HepG2 (cell line): ENCODE data around the gene SOBP. TPM values are rescaled to one million over a fixed set of nuclear protein-coding genes. Genes with fewer than 3 reads are reported as not detected.

ENCODE experiments used
- ATF4 ChIP-seq, 2 experiments: fragments of 450-650 bp in 1 of 2; sonication (generic) in 1 of 2; formaldehyde crosslinking; IDR thresholded peaks; 2 replicates each; pipeline versions ENCODE4 v1.5.0 to v1.8.0; 2020 to 2022; ENCODE audit warnings: mild to moderate bottlenecking in 1 of 2, missing genetic modification reagents in 1 of 2
- FLYWCH1 ChIP-seq: sonication (generic); formaldehyde crosslinking; IDR thresholded peaks from 2 replicates; pipeline ENCODE4 v1.8.1; 2023; ENCODE audit warnings: mild to moderate bottlenecking, missing genetic modification reagents
- GATA4 ChIP-seq: sonication (generic); IDR thresholded peaks from 2 replicates; pipeline ENCODE4 v1.6.1; 2016; ENCODE audit warnings: antibody characterized with exemption, low read depth, borderline replicate concordance
- HES4 ChIP-seq: sonication (generic); formaldehyde crosslinking; IDR thresholded peaks from 2 replicates; pipeline ENCODE4 v1.9.0; 2021; ENCODE audit warnings: mild to moderate bottlenecking, missing genetic modification reagents, borderline replicate concordance
- HNF1B ChIP-seq: sonication (generic); formaldehyde crosslinking; IDR thresholded peaks from 2 replicates; pipeline ENCODE4 v1.5.1; 2020; ENCODE audit warnings: mild to moderate bottlenecking, moderate library complexity, missing genetic modification reagents
- IRF1 ChIP-seq: sonication (generic); formaldehyde crosslinking; IDR thresholded peaks from 2 replicates; pipeline ENCODE4 v1.4.0; 2020; ENCODE audit warnings: low read depth, mild to moderate bottlenecking, missing genetic modification reagents
- MIER3 ChIP-seq: IDR thresholded peaks from 2 replicates; pipeline ENCODE4 v1.6.1; 2016; ENCODE audit warnings: missing compliant biosample characterization, borderline replicate concordance
- NFE2L1 ChIP-seq: sonication (generic); formaldehyde crosslinking; IDR thresholded peaks from 2 replicates; pipeline ENCODE4 v1.4.0; 2020; ENCODE audit warnings: missing genetic modification reagents, mild to moderate bottlenecking, borderline replicate concordance
- PCBP1 ChIP-seq: fragments of 200-400 bp; formaldehyde crosslinking; IDR thresholded peaks from 2 replicates; pipeline ENCODE4 v1.6.1; 2017; ENCODE audit warnings: mild to moderate bottlenecking, low read depth, low read length, borderline replicate concordance
- REPIN1 ChIP-seq: sonication (generic); formaldehyde crosslinking; IDR thresholded peaks from 2 replicates; pipeline ENCODE4 v1.8.0; 2022; ENCODE audit warnings: missing genetic modification reagents, low read depth, mild to moderate bottlenecking, borderline replicate concordance
- SP5 ChIP-seq: IDR thresholded peaks from 2 replicates; pipeline ENCODE4 v1.6.1; 2016; ENCODE audit warnings: low read depth, borderline replicate concordance
- TBX3 ChIP-seq: fragments of 450-650 bp; IDR thresholded peaks from 2 replicates; pipeline ENCODE4 v1.6.1; 2017; ENCODE audit warnings: antibody characterized with exemption, mild to moderate bottlenecking, inconsistent platforms, borderline replicate concordance
- THAP11 ChIP-seq: IDR thresholded peaks from 2 replicates; pipeline ENCODE4 v1.6.1; 2016; ENCODE audit warnings: missing biosample characterization, missing genetic modification reagents
- YY1 ChIP-seq: IDR thresholded peaks from 2 replicates; pipeline ENCODE4 v1.6.1; 2011; ENCODE audit warnings: low read length, low read depth, moderate library complexity, mild to moderate bottlenecking; ENCODE audit not compliant: insufficient read depth, insufficient replicate concordance
- ZBTB26 ChIP-seq: IDR thresholded peaks from 2 replicates; pipeline ENCODE4 v1.6.1; 2016; ENCODE audit warnings: missing compliant biosample characterization, missing genetic modification reagents, borderline replicate concordance
- ZFX ChIP-seq: sonication (generic); formaldehyde crosslinking; IDR thresholded peaks from 2 replicates; pipeline ENCODE4 v1.4.0; 2020; ENCODE audit warnings: mild to moderate bottlenecking, low read depth, missing genetic modification reagents, moderate library complexity
- ZKSCAN5 ChIP-seq: sonication (generic); formaldehyde crosslinking; IDR thresholded peaks from 2 replicates; pipeline ENCODE4 v1.5.1; 2020; ENCODE audit warnings: mild to moderate bottlenecking, missing genetic modification reagents
- ZNF101 ChIP-seq: sonication (generic); formaldehyde crosslinking; IDR thresholded peaks from 2 replicates; pipeline ENCODE4 v1.4.0; 2020; ENCODE audit warnings: mild to moderate bottlenecking, low read depth, missing genetic modification reagents, borderline replicate concordance
- ZNF329 ChIP-seq: sonication (generic); formaldehyde crosslinking; IDR thresholded peaks from 2 replicates; pipeline ENCODE4 v1.9.0; 2021; ENCODE audit warnings: low read depth, mild to moderate bottlenecking, missing genetic modification reagents
- ZNF609 ChIP-seq: sonication (generic); formaldehyde crosslinking; IDR thresholded peaks from 2 replicates; pipeline ENCODE4 v1.4.0; 2020; ENCODE audit warnings: mild to moderate bottlenecking, missing genetic modification reagents, borderline replicate concordance
- ZNF768 ChIP-seq: sonication (generic); formaldehyde crosslinking; IDR thresholded peaks from 2 replicates; pipeline ENCODE4 v1.4.0; 2020; ENCODE audit warnings: missing genetic modification reagents
- polyA plus RNA-seq, 8 experiments: library from polyadenylated mRNA; depleted of rRNA in 3 of 8; stranded (reverse) in 7 of 8; unstranded in 1 of 8; fragments of >200 nt; fragmentation: Illumina TruSeq in 4 of 8; extraction: Trizol in 4 of 8; gene quantifications; 2 replicates each; pipeline versions ENCODE4 v1.2.1 to v1.2.3, GENCODE V29; 2011 to 2016; ENCODE audit warnings: low read depth in 4 of 8, missing spikeins in 1 of 8, mixed read lengths in 1 of 8; ENCODE audit not compliant: insufficient read depth in 1 of 8
- total RNA-seq, 5 experiments: library from RNA; depleted of rRNA; stranded (reverse); fragments of >200 nt; fragmentation: Illumina TruSeq; extraction: Trizol; gene quantifications; 2 replicates each; pipeline ENCODE4 v1.2.3, GENCODE V29; 2016; ENCODE audit warnings: low read depth in 1 of 5

The SOBP gene
- total and polyA plus RNA-seq, 2 of the 13 experiments (the other 11 are each of a cell fraction or from before 2014, with no cell fraction given), result 1.5 to 6.9 TPM

GRCh38 chr6:107539409-107539808, 49.5 kb downstream of the SOBP start (continued):
- TF ChIP-seq ZNF329, result no peak
- TF ChIP-seq FLYWCH1, result no peak
- TF ChIP-seq ZNF609 (CRISPR knock-in tag), result peak; percentile 92
- TF ChIP-seq SP5, result peak; percentile 64; the same call in 1 of the 2 replicates
- no peak; the same call in 1 of the 2 replicates for TF ChIP-seq ZFX (CRISPR knock-in tag)
- peak; percentile 44; the same call in 1 of the 2 replicates for TF ChIP-seq REPIN1
- TF ChIP-seq YY1, result no peak
- no peak for TF ChIP-seq IRF1
- TF ChIP-seq MIER3 (CRISPR knock-in tag), result peak; percentile 74; the same call in 1 of the 2 replicates
- TF ChIP-seq THAP11, result peak; percentile 72
- no peak for TF ChIP-seq ZNF101 (CRISPR knock-in tag)
- TF ChIP-seq PCBP1, result no peak
- TF ChIP-seq HNF1B (CRISPR knock-in tag), result peak; percentile 76; the same call in 1 of the 2 replicates
- TF ChIP-seq GATA4, result peak; percentile 43; the same call in 1 of the 2 replicates
- peak; percentile 99 to 100 for TF ChIP-seq ATF4 (CRISPR knock-in tag; IDR thresholded peaks at IDR 0.05)
- TF ChIP-seq NFE2L1 (CRISPR knock-in tag), result no peak
- no peak for TF ChIP-seq ZNF768 (CRISPR knock-in tag)
- no peak for TF ChIP-seq HES4 (CRISPR knock-in tag)
- TF ChIP-seq TBX3, result peak; percentile 88
- no peak for TF ChIP-seq ZBTB26 (CRISPR knock-in tag)
- no peak for TF ChIP-seq ZKSCAN5 (CRISPR knock-in tag)
